ENCODE data around the gene PDIA5. TPM values are rescaled to one million over a fixed set of nuclear protein-coding genes. Genes with fewer than 3 reads are reported as not detected.

PDIA5 gene
- total RNA-seq, 1 experiment from 2014 or later = 50.8 TPM

DNA sequence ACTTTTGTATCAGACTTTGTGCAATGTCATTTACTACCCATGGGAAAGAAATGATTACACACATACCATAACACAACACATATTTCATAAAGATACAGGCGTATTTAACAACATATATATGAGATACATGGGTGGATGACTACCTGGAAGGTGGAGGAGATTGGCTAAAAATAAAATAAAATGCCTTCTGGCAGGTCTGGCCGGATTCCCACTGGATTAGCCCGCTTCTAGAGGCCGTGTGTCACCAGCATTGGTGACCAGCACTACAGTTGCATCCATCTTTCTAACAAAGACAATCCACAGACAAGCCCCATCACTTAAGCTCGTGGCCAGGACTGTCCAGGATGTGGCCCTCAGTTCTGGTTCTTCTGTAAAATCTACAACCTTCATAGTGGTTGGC is 114.0 kb downstream of the PDIA5 start:
- POLR2A ChIA-PET = interaction anchor here (1.4 kb wide), 1 partner anchor 21 kb away, joined by 3 read pairs; the partner anchor contains the start of gene SEC22A
- no peak for ATAC-seq

DNA sequence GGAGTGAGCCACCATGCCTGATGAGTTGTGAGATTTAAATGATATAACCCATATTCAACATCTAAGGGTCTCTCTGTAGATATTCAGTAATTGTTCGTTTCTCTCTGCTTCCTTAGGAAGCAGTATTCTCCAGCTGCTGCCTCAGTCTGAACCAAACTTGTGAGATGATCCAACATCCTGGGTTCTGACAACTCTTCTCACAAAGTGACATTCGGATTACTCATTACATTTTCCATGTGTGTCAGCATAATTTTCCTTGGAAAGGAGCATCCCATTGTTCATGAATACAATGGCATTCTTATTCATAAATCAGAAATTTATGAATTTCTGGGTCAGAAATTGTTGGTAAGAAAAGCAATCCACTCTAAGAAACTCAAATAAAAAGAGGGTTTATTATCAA is 119.9 kb downstream of the PDIA5 start:
- Histone ChIP-seq H3K4me3 (replicated peaks in 1 of 2; ENCODE audit: low read depth in 1 of 2, low read length in 2 of 2) (no peak overlapping the region), H3K9me2 (ENCODE audit: insufficient read depth) (no peaks in the 10 kb centered on the region), H3K27me3 (ENCODE audit: insufficient read depth, low read length) (no peaks in the 10 kb centered on the region), H3K4me1 (ENCODE audit: control insufficient read depth in 1 of 2, insufficient read depth in 2 of 2, low read length in 2 of 2) (no peaks in the 10 kb centered on the region), H3K36me3 (ENCODE audit: control insufficient read depth in 1 of 2, insufficient read depth in 2 of 2, low read length in 2 of 2) (no peaks in the 10 kb centered on the region), H2AFZ (ENCODE audit: low read depth, low read length, poor library complexity, severe bottlenecking) (no peak overlapping the region), H3K4me2 (ENCODE audit: low read length) (no peak overlapping the region), H3K79me2 (ENCODE audit: insufficient read depth, low read length) (no peaks in the 10 kb centered on the region), H3K9me3 (ENCODE audit: control insufficient read depth in 1 of 2, insufficient read depth in 1 of 2, low read depth in 1 of 2, low read length in 2 of 2) (no peaks in the 10 kb centered on the region), H3K27ac (ENCODE audit: low read depth, low read length) (no peak overlapping the region), H4K20me1 (ENCODE audit: insufficient read depth) (no peaks in the 10 kb centered on the region), H3K9ac (ENCODE audit: low read length) (no peak overlapping the region)
- ChIA-PET RAD21 (ENCODE audit: low non-redundant PET in 1 of 2, low total read pairs in 2 of 2, uncharacterized antibody in 2 of 2, unreplicated experiment in 2 of 2) (no interaction called here), POLR2A (no interaction called here), CTCF (no interaction called here)
- intact Hi-C loops (cut with micrococcal nuclease) = no loop called here
- no peak for ATAC-seq
- no peak for DNase-seq (ENCODE audit: low read depth, low spot score)
- TF ChIP-seq RAD21 (IDR thresholded peaks at IDR 0.05; ENCODE audit: low read depth) = no peak
- TF ChIP-seq CBX3 (IDR thresholded peaks at IDR 0.05; ENCODE audit: low read depth) = no peak
- no peak for TF ChIP-seq POLR2AphosphoS5 (IDR thresholded peaks at IDR 0.05; ENCODE audit: low read depth, low read length)
- TF ChIP-seq SIN3A (IDR thresholded peaks at IDR 0.05; ENCODE audit: low read depth) = no peak
- TF ChIP-seq ZFX (IDR thresholded peaks at IDR 0.05) = no peak
- no TSS peak for BruUV-seq (replicated peaks)

More for the DNA sequence above, 114.0 kb downstream of the PDIA5 start:
- H4K20me1 ChIP-seq (ENCODE audit: insufficient read depth) = no peaks in the 10 kb centered on the region
- H3K4me2 ChIP-seq (ENCODE audit: low read length) = no peak overlapping the region
- TF ChIP-seq CEBPB (IDR thresholded peaks at IDR 0.05; ENCODE audit: low read depth) (no peak), EZH2 (IDR thresholded peaks at IDR 0.05) (no peak), RAD21 (IDR thresholded peaks at IDR 0.05; ENCODE audit: low read depth) (no peak), ELF1 (IDR thresholded peaks at IDR 0.05; ENCODE audit: borderline replicate concordance, low read depth) (no peak), ATF3 (IDR thresholded peaks at IDR 0.05) (no peak), EGR1 (IDR thresholded peaks at IDR 0.05; ENCODE audit: low read depth) (no peak), YY1 (IDR thresholded peaks at IDR 0.05; ENCODE audit: extremely low read depth, insufficient replicate concordance, low read depth, low read length) (no peak)
- TF ChIP-seq, protein P1, sequence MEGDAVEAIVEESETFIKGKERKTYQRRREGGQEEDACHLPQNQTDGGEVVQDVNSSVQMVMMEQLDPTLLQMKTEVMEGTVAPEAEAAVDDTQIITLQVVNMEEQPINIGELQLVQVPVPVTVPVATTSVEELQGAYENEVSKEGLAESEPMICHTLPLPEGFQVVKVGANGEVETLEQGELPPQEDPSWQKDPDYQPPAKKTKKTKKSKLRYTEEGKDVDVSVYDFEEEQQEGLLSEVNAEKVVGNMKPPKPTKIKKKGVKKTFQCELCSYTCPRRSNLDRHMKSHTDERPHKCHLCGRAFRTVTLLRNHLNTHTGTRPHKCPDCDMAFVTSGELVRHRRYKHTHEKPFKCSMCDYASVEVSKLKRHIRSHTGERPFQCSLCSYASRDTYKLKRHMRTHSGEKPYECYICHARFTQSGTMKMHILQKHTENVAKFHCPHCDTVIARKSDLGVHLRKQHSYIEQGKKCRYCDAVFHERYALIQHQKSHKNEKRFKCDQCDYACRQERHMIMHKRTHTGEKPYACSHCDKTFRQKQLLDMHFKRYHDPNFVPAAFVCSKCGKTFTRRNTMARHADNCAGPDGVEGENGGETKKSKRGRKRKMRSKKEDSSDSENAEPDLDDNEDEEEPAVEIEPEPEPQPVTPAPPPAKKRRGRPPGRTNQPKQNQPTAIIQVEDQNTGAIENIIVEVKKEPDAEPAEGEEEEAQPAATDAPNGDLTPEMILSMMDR (IDR thresholded peaks at IDR 0.05 in 2 of 3, conservative IDR thresholded peaks at IDR 0.05 in 1 of 3; ENCODE audit: borderline replicate concordance in 1 of 3, insufficient read depth in 1 of 3, low read depth in 2 of 3, low read length in 2 of 3) = no peak
- no peak overlapping the region for H3K4me3 ChIP-seq (replicated peaks in 1 of 2; ENCODE audit: low read depth in 1 of 2, low read length in 2 of 2)
- no peak for DNase-seq (ENCODE audit: low read depth, low spot score)
- no peaks in the 10 kb centered on the region for H3K36me3 ChIP-seq (ENCODE audit: control insufficient read depth in 1 of 2, insufficient read depth in 2 of 2, low read length in 2 of 2)
- no peak overlapping the region for H3K27ac ChIP-seq (ENCODE audit: low read depth, low read length)
- no peaks in the 10 kb centered on the region for H3K79me2 ChIP-seq (ENCODE audit: insufficient read depth, low read length)
- RAD21 ChIA-PET (ENCODE audit: low non-redundant PET in 1 of 2, low total read pairs in 2 of 2, uncharacterized antibody in 2 of 2, unreplicated experiment in 2 of 2) = no interaction called here
- no TSS peak for BruUV-seq (replicated peaks)
- no peaks in the 10 kb centered on the region for H3K9me3 ChIP-seq (ENCODE audit: control insufficient read depth in 1 of 2, insufficient read depth in 1 of 2, low read depth in 1 of 2, low read length in 2 of 2)
- no peak overlapping the region for H3K9ac ChIP-seq (ENCODE audit: low read length)
- no peak overlapping the region for H2AFZ ChIP-seq (ENCODE audit: low read depth, low read length, poor library complexity, severe bottlenecking)
- H3K27me3 ChIP-seq (ENCODE audit: insufficient read depth, low read length) = no peaks in the 10 kb centered on the region
- H3K9me2 ChIP-seq (ENCODE audit: insufficient read depth) = no peaks in the 10 kb centered on the region
- CTCF ChIA-PET = no interaction called here
- H3K4me1 ChIP-seq (ENCODE audit: control insufficient read depth in 1 of 2, insufficient read depth in 2 of 2, low read length in 2 of 2) = no peaks in the 10 kb centered on the region
- intact Hi-C loops (cut with micrococcal nuclease) = no loop called here

Measured in HCT116 (cell line).